ENCODE results near the gene BSND. TPM values are rescaled to one million over a fixed set of nuclear protein-coding genes. Genes with fewer than 3 reads are reported as not detected.

BSND gene
- total RNA-seq, 1 experiment from 2014 or later, result not detected

GRCh38 chr1:54953846-54954245 is 44.9 kb upstream of the BSND start:
- Histone ChIP-seq H3K9me3 (ENCODE audit: low read depth, low read length, poor library complexity, severe bottlenecking) (no peaks in the 10 kb centered on the region), H3K4me3 (ENCODE audit: low read depth, low read length, poor library complexity, severe bottlenecking) (no peak overlapping the region), H3K36me3 (ENCODE audit: insufficient read depth, low read length, poor library complexity, severe bottlenecking) (no peaks in the 10 kb centered on the region), H3K4me1 (ENCODE audit: insufficient read depth, low read length, poor library complexity, severe bottlenecking) (no peaks in the 10 kb centered on the region), H3K27me3 (replicated peaks; ENCODE audit: insufficient read depth, low read depth, low read length, poor library complexity) (no peaks in the 10 kb centered on the region), H3K27ac (ENCODE audit: low read depth, low read length, poor library complexity, severe bottlenecking) (no peak overlapping the region)
- ChIA-PET POLR2A (ENCODE audit: low non-redundant PET) (no interaction called here), CTCF (no interaction called here)
- intact Hi-C loops (cut with micrococcal nuclease; ENCODE audit: unreplicated experiment), result loop anchor here (10.0 kb wide), 1 partner anchor 1631 kb away; no protein-coding TSS in a partner anchor
- no TSS peak for BruUV-seq (replicated peaks)
- no peak for TF ChIP-seq EZH2 (IDR thresholded peaks at IDR 0.05; ENCODE audit: borderline replicate concordance, low read depth, low read length, poor library complexity, severe bottlenecking)
- TF ChIP-seq, protein P1, sequence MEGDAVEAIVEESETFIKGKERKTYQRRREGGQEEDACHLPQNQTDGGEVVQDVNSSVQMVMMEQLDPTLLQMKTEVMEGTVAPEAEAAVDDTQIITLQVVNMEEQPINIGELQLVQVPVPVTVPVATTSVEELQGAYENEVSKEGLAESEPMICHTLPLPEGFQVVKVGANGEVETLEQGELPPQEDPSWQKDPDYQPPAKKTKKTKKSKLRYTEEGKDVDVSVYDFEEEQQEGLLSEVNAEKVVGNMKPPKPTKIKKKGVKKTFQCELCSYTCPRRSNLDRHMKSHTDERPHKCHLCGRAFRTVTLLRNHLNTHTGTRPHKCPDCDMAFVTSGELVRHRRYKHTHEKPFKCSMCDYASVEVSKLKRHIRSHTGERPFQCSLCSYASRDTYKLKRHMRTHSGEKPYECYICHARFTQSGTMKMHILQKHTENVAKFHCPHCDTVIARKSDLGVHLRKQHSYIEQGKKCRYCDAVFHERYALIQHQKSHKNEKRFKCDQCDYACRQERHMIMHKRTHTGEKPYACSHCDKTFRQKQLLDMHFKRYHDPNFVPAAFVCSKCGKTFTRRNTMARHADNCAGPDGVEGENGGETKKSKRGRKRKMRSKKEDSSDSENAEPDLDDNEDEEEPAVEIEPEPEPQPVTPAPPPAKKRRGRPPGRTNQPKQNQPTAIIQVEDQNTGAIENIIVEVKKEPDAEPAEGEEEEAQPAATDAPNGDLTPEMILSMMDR (conservative IDR thresholded peaks at IDR 0.05; ENCODE audit: low read depth, low read length), result no peak
- no peak for DNase-seq (ENCODE audit: low spot score)

DNA sequence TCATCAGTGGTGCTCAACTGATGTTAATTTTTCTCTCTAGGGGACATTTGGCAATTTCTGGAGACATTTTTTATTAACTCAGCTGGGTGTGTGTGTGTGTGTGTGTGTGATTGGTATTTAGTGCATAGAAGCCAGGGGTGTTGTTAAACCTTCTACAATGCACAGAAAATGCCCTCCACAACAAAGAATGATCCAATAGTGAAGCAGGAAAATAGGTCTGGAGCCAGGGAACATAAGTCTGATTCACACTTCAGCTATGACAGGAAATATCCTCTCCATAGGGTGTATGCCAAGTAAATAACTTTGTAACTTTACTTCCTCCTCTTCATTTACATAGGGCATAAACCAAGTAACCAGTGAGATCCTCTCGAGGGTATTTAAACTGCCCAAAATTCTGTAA is 43.4 kb upstream of the BSND start:
- ChIA-PET CTCF (interaction anchor here (0.6 kb wide), 1 partner anchor 478 kb away, joined by 3 read pairs; no protein-coding TSS in a partner anchor), POLR2A (ENCODE audit: low non-redundant PET) (no interaction called here)
- Histone ChIP-seq H3K36me3 (ENCODE audit: insufficient read depth, low read length, poor library complexity, severe bottlenecking) (no peaks in the 10 kb centered on the region), H3K27ac (ENCODE audit: low read depth, low read length, poor library complexity, severe bottlenecking) (no peak overlapping the region), H3K4me1 (ENCODE audit: insufficient read depth, low read length, poor library complexity, severe bottlenecking) (no peaks in the 10 kb centered on the region), H3K27me3 (replicated peaks; ENCODE audit: insufficient read depth, low read depth, low read length, poor library complexity) (no peaks in the 10 kb centered on the region), H3K9me3 (ENCODE audit: low read depth, low read length, poor library complexity, severe bottlenecking) (peaks cover 6% of the 10 kb centered on the region), H3K4me3 (ENCODE audit: low read depth, low read length, poor library complexity, severe bottlenecking) (no peak overlapping the region)
- DNase-seq (ENCODE audit: low spot score), result peak; percentile 60
- TF ChIP-seq, protein P1 (conservative IDR thresholded peaks at IDR 0.05; ENCODE audit: low read depth, low read length), result no peak
- TF ChIP-seq EZH2 (IDR thresholded peaks at IDR 0.05; ENCODE audit: borderline replicate concordance, low read depth, low read length, poor library complexity, severe bottlenecking), result no peak
- BruUV-seq (replicated peaks), result no TSS peak
- intact Hi-C loops (cut with micrococcal nuclease; ENCODE audit: unreplicated experiment), result loop anchor here (10.0 kb wide), 1 partner anchor 1629 kb away; no protein-coding TSS in a partner anchor

GRCh38 chr1:54956726-54957125 is 42.0 kb upstream of the BSND start:
- Histone ChIP-seq H3K9me3 (ENCODE audit: low read depth, low read length, poor library complexity, severe bottlenecking) (peaks cover 6% of the 10 kb centered on the region), H3K27ac (ENCODE audit: low read depth, low read length, poor library complexity, severe bottlenecking) (no peak overlapping the region), H3K4me3 (ENCODE audit: low read depth, low read length, poor library complexity, severe bottlenecking) (no peak overlapping the region), H3K27me3 (replicated peaks; ENCODE audit: insufficient read depth, low read depth, low read length, poor library complexity) (no peaks in the 10 kb centered on the region), H3K36me3 (ENCODE audit: insufficient read depth, low read length, poor library complexity, severe bottlenecking) (no peaks in the 10 kb centered on the region), H3K4me1 (ENCODE audit: insufficient read depth, low read length, poor library complexity, severe bottlenecking) (no peaks in the 10 kb centered on the region)
- TF ChIP-seq EZH2 (IDR thresholded peaks at IDR 0.05; ENCODE audit: borderline replicate concordance, low read depth, low read length, poor library complexity, severe bottlenecking), result no peak
- TF ChIP-seq, protein P1 (conservative IDR thresholded peaks at IDR 0.05; ENCODE audit: low read depth, low read length), result no peak
- ChIA-PET CTCF (no interaction called here), POLR2A (ENCODE audit: low non-redundant PET) (no interaction called here)
- no TSS peak for BruUV-seq (replicated peaks)
- DNase-seq (ENCODE audit: low spot score), result no peak
- intact Hi-C loops (cut with micrococcal nuclease; ENCODE audit: unreplicated experiment), result loop anchor here (10.0 kb wide), 1 partner anchor 1628 kb away; no protein-coding TSS in a partner anchor
